GM18951 (cell line): ENCODE results near the gene TOP1.
"Not testable (repeated sequence)": the region's sequence is repeated elsewhere in the genome, so short reads cannot be mapped to it uniquely, and the experiment has no call there.

Experiments used
- POLR2A ChIP-seq: IDR thresholded peaks from 4 replicates; pipeline ENCODE4 v1.6.1; 2011; ENCODE audit warnings: mild to moderate bottlenecking; ENCODE audit not compliant: insufficient read length, insufficient read depth; ENCODE audit errors: extremely low read depth
- in situ Hi-C: fragments of 300-500 bp; cut with MboI; formaldehyde crosslinking; loops from one replicate; pipeline ENCODE4 v1.12.0; 2022; ENCODE audit warnings: low sequenced_read_pairs, mixed read lengths, inconsistent platforms; ENCODE audit not compliant: unreplicated experiment

Gene TOP1

GRCh38 chr20:40993794-40994540 lies 34.7 kb upstream of the TOP1 start:
- in situ Hi-C loops, result no loop called here

GRCh38 chr20:40996326-40996725 lies 32.3 kb upstream of the TOP1 start:
- in situ Hi-C loops, result no loop called here
- TF ChIP-seq POLR2A, result no peak

More at GRCh38 chr20:40993794-40994540, 34.7 kb upstream of the TOP1 start:
- no peak for TF ChIP-seq POLR2A

GRCh38 chr20:40997116-40997515 lies 31.5 kb upstream of the TOP1 start:
- in situ Hi-C loops, result no loop called here

GRCh38 chr20:40999841-41000240 lies 28.8 kb upstream of the TOP1 start:
- TF ChIP-seq POLR2A, result no peak
- in situ Hi-C loops, result no loop called here

More at GRCh38 chr20:40997116-40997515, 31.5 kb upstream of the TOP1 start:
- no peak for TF ChIP-seq POLR2A

- no peak for TF ChIP-seq POLR2A
- in situ Hi-C loops, result no loop called here
Observed at GRCh38 chr20:41000628-41001027, 28.0 kb upstream of the TOP1 start.

- in situ Hi-C loops, result no loop called here
- no peak for TF ChIP-seq POLR2A
Observed at GRCh38 chr20:41001497-41001896, 27.1 kb upstream of the TOP1 start.

GRCh38 chr20:41002842-41003142 lies 25.8 kb upstream of the TOP1 start:
- TF ChIP-seq POLR2A, result no peak
- in situ Hi-C loops, result no loop called here

GRCh38 chr20:41003143-41003935 lies 25.3 kb upstream of the TOP1 start:
- TF ChIP-seq POLR2A, result no peak
- in situ Hi-C loops, result no loop called here

- in situ Hi-C loops, result not testable (repeated sequence)
Observed at GRCh38 chr20:41003936-41004294, 24.7 kb upstream of the TOP1 start.

- in situ Hi-C loops, result no loop called here
- TF ChIP-seq POLR2A, result no peak
Observed at GRCh38 chr20:41004531-41005360, 23.9 kb upstream of the TOP1 start.

GRCh38 chr20:41005361-41005729 lies 23.3 kb upstream of the TOP1 start:
- no peak for TF ChIP-seq POLR2A

GRCh38 chr20:41006126-41006935 lies 22.3 kb upstream of the TOP1 start:
- TF ChIP-seq POLR2A, result no peak
- in situ Hi-C loops, result no loop called here

More at GRCh38 chr20:41005361-41005729, 23.3 kb upstream of the TOP1 start:
- in situ Hi-C loops, result no loop called here
